AG20443 (cell line): ENCODE results near the gene RAP1GAP2.

Experiments
- DNase-seq: peaks from one replicate; pipeline ENCODE4 v3.0.0; 2012; ENCODE audit warnings: low spot score, mixed read lengths

The RAP1GAP2 gene

GRCh38 chr17:2947996-2948550, 151.8 kb downstream of the RAP1GAP2 start:
- no peak for DNase-seq

- DNase-seq: no peak
Observed at GRCh38 chr17:2948721-2949468, 152.7 kb downstream of the RAP1GAP2 start.

GRCh38 chr17:2949469-2950044, 153.3 kb downstream of the RAP1GAP2 start:
- peak; percentile 94 for DNase-seq

GRCh38 chr17:2950846-2951245, 154.6 kb downstream of the RAP1GAP2 start:
- no peak for DNase-seq

- DNase-seq: no peak
Observed at GRCh38 chr17:2952174-2952845, 156.1 kb downstream of the RAP1GAP2 start.

- peak; percentile 72 for DNase-seq
Observed at GRCh38 chr17:2954898-2955445, 158.7 kb downstream of the RAP1GAP2 start.

GRCh38 chr17:2955931-2956582, 159.8 kb downstream of the RAP1GAP2 start:
- DNase-seq: no peak

GRCh38 chr17:2957631-2958286, 161.5 kb downstream of the RAP1GAP2 start:
- DNase-seq: peak; percentile 10

GRCh38 chr17:2958706-2959222, 162.5 kb downstream of the RAP1GAP2 start:
- DNase-seq: no peak

GRCh38 chr17:2959371-2960130, 163.3 kb downstream of the RAP1GAP2 start:
- DNase-seq: no peak

- no peak for DNase-seq
Observed at GRCh38 chr17:2961446-2961845, 165.2 kb downstream of the RAP1GAP2 start.

GRCh38 chr17:2962236-2962635, 166.0 kb downstream of the RAP1GAP2 start:
- DNase-seq: no peak

GRCh38 chr17:2962729-2963128, 166.5 kb downstream of the RAP1GAP2 start:
- DNase-seq: no peak

GRCh38 chr17:2963332-2964027, 167.2 kb downstream of the RAP1GAP2 start:
- no peak for DNase-seq

GRCh38 chr17:2964028-2964356, 167.8 kb downstream of the RAP1GAP2 start:
- no peak for DNase-seq

GRCh38 chr17:2964370-2964769, 168.1 kb downstream of the RAP1GAP2 start:
- no peak for DNase-seq

- no peak for DNase-seq
Observed at GRCh38 chr17:2964831-2965230, 168.6 kb downstream of the RAP1GAP2 start.

- peak; percentile 74 for DNase-seq
Observed at GRCh38 chr17:2965621-2966595, 169.7 kb downstream of the RAP1GAP2 start.

- DNase-seq: no peak
Observed at GRCh38 chr17:2967515-2967914, 171.3 kb downstream of the RAP1GAP2 start.
